NB4 (cell line): ENCODE results near the gene GSTA5.
"Not testable (repeated sequence)": the region's sequence is repeated elsewhere in the genome, so short reads cannot be mapped to it uniquely, and the experiment has no call there.

Source experiments
- POLR2A ChIP-seq: IDR thresholded peaks from 2 replicates; pipeline ENCODE4 v1.6.1; 2011; ENCODE audit warnings: mild to moderate bottlenecking; ENCODE audit not compliant: insufficient read length; ENCODE audit errors: extremely low read depth
- TF ChIP-seq, protein P1 (sequence below): IDR thresholded peaks from one replicate; pipeline ENCODE4 v1.5.1; 2012; ENCODE audit warnings: low read depth, low read length

DNA sequence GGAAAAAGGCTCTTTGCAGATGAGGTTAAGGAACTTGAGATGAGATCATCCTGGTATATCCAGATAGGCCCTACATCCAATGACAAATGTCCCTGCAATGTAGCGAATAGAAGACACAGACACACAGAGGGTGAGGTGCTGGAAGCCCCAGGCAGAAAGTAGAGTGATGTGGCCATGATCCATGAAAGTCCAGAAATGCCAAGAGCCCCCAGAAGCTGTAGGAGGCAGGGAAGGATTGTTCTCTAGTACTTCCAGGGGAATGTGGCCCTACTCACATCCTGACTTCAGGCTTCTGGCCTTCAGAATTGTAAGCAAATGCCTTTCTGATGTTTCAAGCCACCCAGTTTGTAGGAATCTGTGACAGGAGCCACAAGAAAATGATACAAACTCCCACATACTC is 51.0 kb downstream of the GSTA5 start:
- TF ChIP-seq, protein P1, sequence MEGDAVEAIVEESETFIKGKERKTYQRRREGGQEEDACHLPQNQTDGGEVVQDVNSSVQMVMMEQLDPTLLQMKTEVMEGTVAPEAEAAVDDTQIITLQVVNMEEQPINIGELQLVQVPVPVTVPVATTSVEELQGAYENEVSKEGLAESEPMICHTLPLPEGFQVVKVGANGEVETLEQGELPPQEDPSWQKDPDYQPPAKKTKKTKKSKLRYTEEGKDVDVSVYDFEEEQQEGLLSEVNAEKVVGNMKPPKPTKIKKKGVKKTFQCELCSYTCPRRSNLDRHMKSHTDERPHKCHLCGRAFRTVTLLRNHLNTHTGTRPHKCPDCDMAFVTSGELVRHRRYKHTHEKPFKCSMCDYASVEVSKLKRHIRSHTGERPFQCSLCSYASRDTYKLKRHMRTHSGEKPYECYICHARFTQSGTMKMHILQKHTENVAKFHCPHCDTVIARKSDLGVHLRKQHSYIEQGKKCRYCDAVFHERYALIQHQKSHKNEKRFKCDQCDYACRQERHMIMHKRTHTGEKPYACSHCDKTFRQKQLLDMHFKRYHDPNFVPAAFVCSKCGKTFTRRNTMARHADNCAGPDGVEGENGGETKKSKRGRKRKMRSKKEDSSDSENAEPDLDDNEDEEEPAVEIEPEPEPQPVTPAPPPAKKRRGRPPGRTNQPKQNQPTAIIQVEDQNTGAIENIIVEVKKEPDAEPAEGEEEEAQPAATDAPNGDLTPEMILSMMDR = not testable (repeated sequence)
- not testable (repeated sequence) for TF ChIP-seq POLR2A
